Measurements from ENCODE around the gene CRYAB.
"Not testable (repeated sequence)": the region's sequence is repeated elsewhere in the genome, so short reads cannot be mapped to it uniquely, and the experiment has no call there.

Gene CRYAB

GRCh38 chr11:111933176-111933575, 21.6 kb upstream of the CRYAB start:
- DNase-seq, result not testable (repeated sequence)

- DNase-seq, result no peak
Observed at GRCh38 chr11:111932611-111932950, 21.0 kb upstream of the CRYAB start.

- DNase-seq, result no peak
Observed at GRCh38 chr11:111930472-111930871, 18.9 kb upstream of the CRYAB start.

GRCh38 chr11:111926505-111927391, 15.2 kb upstream of the CRYAB start:
- DNase-seq, result peak; percentile 98

- DNase-seq, result no peak
Observed at GRCh38 chr11:111925953-111926352, 14.4 kb upstream of the CRYAB start.

GRCh38 chr11:111923951-111924350, 12.4 kb upstream of the CRYAB start:
- no peak for DNase-seq

GRCh38 chr11:111923351-111923788, 11.8 kb upstream of the CRYAB start:
- peak; percentile 30 for DNase-seq

- DNase-seq, result no peak
Observed at GRCh38 chr11:111922803-111923202, 11.2 kb upstream of the CRYAB start.

- no peak for DNase-seq
Observed at GRCh38 chr11:111921541-111922230, 10.1 kb upstream of the CRYAB start.

- DNase-seq, result no peak
Observed at GRCh38 chr11:111920908-111921307, 9.3 kb upstream of the CRYAB start.

- peak; percentile 65 for DNase-seq
Observed at GRCh38 chr11:111918390-111919256, 7.1 kb upstream of the CRYAB start, which contains the start of gene C11orf52. Gene C11orf52, plus strand, starts transcription at chr11:111918913. Its CDS starts 60 bp downstream, at chr11:111918973.

GRCh38 chr11:111917788-111918187, 6.2 kb upstream of the CRYAB start:
- DNase-seq, result no peak

GRCh38 chr11:111917312-111917711, 5.7 kb upstream of the CRYAB start:
- DNase-seq, result no peak

- DNase-seq, result no peak
Observed at GRCh38 chr11:111916768-111917167, 5.2 kb upstream of the CRYAB start.

- peak; percentile 48 for DNase-seq
Observed at GRCh38 chr11:111913997-111914396, 2.4 kb upstream of the CRYAB start.

GRCh38 chr11:111913031-111913861, 1.7 kb upstream of the CRYAB start:
- peak; percentile 48 for DNase-seq

GRCh38 chr11:111912535-111912934, 965 bp upstream of the CRYAB start, which contains the start of gene HSPB2:
Gene HSPB2, plus strand, starts transcription at chr11:111912734. Its CDS starts 96 bp downstream, at chr11:111912830.
- DNase-seq, result no peak

GRCh38 chr11:111910676-111911562, 651 bp downstream of the CRYAB start:
- DNase-seq, result no peak

- no peak for DNase-seq
Observed at GRCh38 chr11:111909378-111909777, 2.2 kb downstream of the CRYAB start.

GRCh38 chr11:111908639-111909305, 2.8 kb downstream of the CRYAB start:
- DNase-seq, result no peak
